Activated naive CD4-positive, alpha-beta T cell treated with anti-CD3 and anti-CD28 coated beads, Interleukin-2, amount 10 ng/mL, durations not matched to agents 7 days and 5 days (primary cell): ENCODE data around the gene NTRK1.

ENCODE experiments used
- CTCF ChIA-PET: fragments of 350-600 bp; sonication (Branson Sonifier 250); formaldehyde crosslinking; loops from one replicate; lab custom pipeline; 2021; ENCODE audit warnings: antibody characterized with exemption; lab: Charles Lee
- DNase-seq: peaks from one replicate; pipeline ENCODE4 v3.0.0-alpha.2; 2020
- H3K27ac Mint-ChIP-seq: one replicate; pipeline ENCODE4 v1.8.0; 2021; ENCODE audit warnings: mild to moderate bottlenecking, moderate library complexity, mixed read lengths
- H3K27me3 Mint-ChIP-seq: one replicate; pipeline ENCODE4 v1.8.0; 2021; ENCODE audit warnings: mild to moderate bottlenecking, mixed read lengths
- H3K36me3 Mint-ChIP-seq: one replicate; pipeline ENCODE4 v1.8.0; 2021; ENCODE audit warnings: mixed read lengths
- H3K4me1 Mint-ChIP-seq: one replicate; pipeline ENCODE4 v1.8.0; 2021; ENCODE audit warnings: mixed read lengths
- H3K4me3 Mint-ChIP-seq: one replicate; pipeline ENCODE4 v1.8.0; 2021; ENCODE audit warnings: mild to moderate bottlenecking, moderate library complexity, mixed read lengths
- H3K9me3 Mint-ChIP-seq: one replicate; pipeline ENCODE4 v1.8.0; 2021; ENCODE audit warnings: mixed read lengths

NTRK1 gene

GRCh38 chr1:156823210-156823790, 37.4 kb upstream of the NTRK1 start:
- CTCF ChIA-PET = interaction anchor here (1.0 to 3.8 kb wide), 3 partner anchors 9 to 25 kb away, joined by 3 to 20 read pairs (median 3); no protein-coding TSS in a partner anchor
- no peak overlapping the region for H3K27ac Mint-ChIP-seq
- DNase-seq = no peak
- no peaks in the 10 kb centered on the region for H3K9me3 Mint-ChIP-seq
- H3K36me3 Mint-ChIP-seq = peaks cover 3% of the 10 kb centered on the region
- H3K4me3 Mint-ChIP-seq = no peak overlapping the region
- peaks cover 18% of the 10 kb centered on the region for H3K4me1 Mint-ChIP-seq
- peaks cover 51% of the 10 kb centered on the region for H3K27me3 Mint-ChIP-seq

DNA sequence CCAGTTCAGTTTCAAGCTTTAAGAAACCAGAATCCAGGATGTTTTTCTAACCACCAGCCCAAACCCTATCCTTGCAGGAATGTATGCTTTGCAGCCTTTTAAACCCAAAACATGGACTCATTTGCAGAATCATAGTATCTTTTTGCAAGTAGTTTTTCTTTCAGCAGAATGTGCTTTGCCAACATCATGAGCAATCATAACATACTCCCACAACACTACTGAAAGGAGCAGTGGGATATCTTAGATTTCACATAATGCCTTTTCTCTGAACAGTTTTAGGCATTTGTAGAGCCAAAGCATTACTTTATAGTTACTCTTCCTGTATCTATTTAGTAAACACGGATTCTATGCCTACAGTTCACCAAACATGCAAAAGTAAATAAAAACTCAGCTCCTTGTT, 34.0 kb upstream of the NTRK1 start:
- Mint-ChIP-seq H3K4me1 (peaks cover 8% of the 10 kb centered on the region), H3K4me3 (no peak overlapping the region), H3K27me3 (peaks cover 65% of the 10 kb centered on the region), H3K36me3 (no peaks in the 10 kb centered on the region), H3K27ac (no peak overlapping the region), H3K9me3 (no peaks in the 10 kb centered on the region)
- CTCF ChIA-PET = interaction anchor here (0.8 to 3.1 kb wide), 5 partner anchors 12 to 138 kb away, joined by 3 to 20 read pairs (median 3); partner anchors contain the start of gene NTRK1
- no peak for DNase-seq

GRCh38 chr1:156828400-156829124, 32.1 kb upstream of the NTRK1 start:
- CTCF ChIA-PET = interaction anchor here (1.0 to 1.7 kb wide), 2 partner anchors 10 to 27 kb away, joined by 4 to 11 read pairs; no protein-coding TSS in a partner anchor
- DNase-seq = no peak
- H3K36me3 Mint-ChIP-seq = no peaks in the 10 kb centered on the region
- no peak overlapping the region for H3K27ac Mint-ChIP-seq
- H3K4me1 Mint-ChIP-seq = peaks cover under 1% of the 10 kb centered on the region
- no peaks in the 10 kb centered on the region for H3K9me3 Mint-ChIP-seq
- H3K4me3 Mint-ChIP-seq = no peak overlapping the region
- peaks cover 66% of the 10 kb centered on the region for H3K27me3 Mint-ChIP-seq

- H3K36me3 Mint-ChIP-seq = no peaks in the 10 kb centered on the region
- H3K27me3 Mint-ChIP-seq = peaks cover 85% of the 10 kb centered on the region
- CTCF ChIA-PET = interaction anchor here (0.9 to 3.2 kb wide), 5 partner anchors 8 to 143 kb away, joined by 3 to 10 read pairs (median 4); partner anchors contain the start of gene NTRK1
- no peak overlapping the region for H3K27ac Mint-ChIP-seq
- DNase-seq = no peak
- no peak overlapping the region for H3K4me3 Mint-ChIP-seq
- H3K9me3 Mint-ChIP-seq = no peaks in the 10 kb centered on the region
- H3K4me1 Mint-ChIP-seq = peaks cover 34% of the 10 kb centered on the region
These were observed 28.2 kb upstream of the NTRK1 start for GRCh38 chr1:156832434-156832833.

DNA sequence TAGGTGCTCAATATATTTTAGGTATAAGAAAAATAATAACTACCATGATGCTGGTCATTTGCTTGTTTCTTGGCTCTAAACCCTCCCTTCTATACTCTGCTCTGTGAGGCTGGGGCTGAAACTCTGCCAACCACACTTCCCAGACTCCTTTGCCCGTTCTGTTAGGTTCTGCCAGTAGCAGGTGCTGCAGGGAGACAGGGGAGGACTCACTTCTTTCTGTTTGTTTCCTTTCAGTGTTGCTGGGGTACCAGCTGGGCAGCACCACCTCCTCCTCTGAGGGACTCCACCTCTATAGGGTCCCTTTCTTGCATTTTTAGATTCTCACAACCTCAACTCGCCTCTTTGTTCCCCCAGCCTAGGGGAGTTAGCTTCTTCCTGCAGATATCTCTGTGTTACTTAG, 27.1 kb upstream of the NTRK1 start:
- peak; percentile 37 for DNase-seq
- H3K27ac Mint-ChIP-seq = no peak overlapping the region
- no peaks in the 10 kb centered on the region for H3K36me3 Mint-ChIP-seq
- peaks cover 34% of the 10 kb centered on the region for H3K4me1 Mint-ChIP-seq
- H3K27me3 Mint-ChIP-seq = peaks cover 82% of the 10 kb centered on the region
- no peaks in the 10 kb centered on the region for H3K9me3 Mint-ChIP-seq
- CTCF ChIA-PET = interaction anchor here (0.7 to 6.6 kb wide), 12 partner anchors 12 to 455 kb away, joined by 3 to 191 read pairs (median 4); partner anchors contain the start of genes INSRR and NTRK1
- no peak overlapping the region for H3K4me3 Mint-ChIP-seq

- H3K4me1 Mint-ChIP-seq = peaks cover 38% of the 10 kb centered on the region
- H3K4me3 Mint-ChIP-seq = no peak overlapping the region
- CTCF ChIA-PET = interaction anchor here (0.7 to 6.6 kb wide), 11 partner anchors 13 to 454 kb away, joined by 3 to 191 read pairs (median 4); partner anchors contain the start of genes INSRR and NTRK1
- H3K27me3 Mint-ChIP-seq = peaks cover 82% of the 10 kb centered on the region
- no peak for DNase-seq
- H3K27ac Mint-ChIP-seq = no peak overlapping the region
- H3K9me3 Mint-ChIP-seq = no peaks in the 10 kb centered on the region
- H3K36me3 Mint-ChIP-seq = no peaks in the 10 kb centered on the region
These were observed 26.3 kb upstream of the NTRK1 start for GRCh38 chr1:156834322-156834721.

DNA sequence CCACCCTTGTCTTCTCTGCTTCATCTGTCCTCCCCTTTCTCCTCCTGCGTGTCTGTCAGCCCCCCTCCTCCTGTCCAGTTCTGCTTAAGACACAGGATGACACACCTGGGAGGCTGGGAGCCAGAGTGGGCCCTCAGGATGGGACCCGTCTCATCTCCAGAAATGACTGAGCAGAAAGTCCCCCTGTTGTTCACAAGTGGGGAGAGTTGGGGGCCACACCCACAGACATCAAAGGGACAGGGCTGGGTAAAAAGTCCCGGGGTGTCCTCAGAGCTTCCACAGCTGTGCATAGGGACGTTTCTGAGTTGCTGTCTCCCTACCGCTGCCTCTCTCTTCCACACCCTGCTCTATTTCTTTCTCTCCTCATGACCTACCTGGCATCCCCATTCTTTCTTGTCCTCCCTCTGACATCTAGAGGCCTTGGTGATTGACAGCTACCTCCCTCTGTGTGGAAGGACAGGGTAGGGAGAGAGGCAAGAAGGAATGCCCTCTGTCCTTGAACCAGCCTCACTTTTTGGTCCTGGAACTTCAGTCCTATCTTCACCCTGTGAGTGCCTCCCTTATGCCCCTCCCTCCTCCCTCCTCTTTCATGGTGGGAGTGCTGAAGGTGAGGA, 24.5 kb upstream of the NTRK1 start:
- H3K4me1 Mint-ChIP-seq = peaks cover 38% of the 10 kb centered on the region

GRCh38 chr1:156836892-156837291, 23.8 kb upstream of the NTRK1 start:
- no peak for DNase-seq
- Mint-ChIP-seq H3K9me3 (no peaks in the 10 kb centered on the region), H3K27me3 (peaks cover 82% of the 10 kb centered on the region), H3K4me1 (peaks cover 38% of the 10 kb centered on the region), H3K36me3 (no peaks in the 10 kb centered on the region), H3K27ac (no peak overlapping the region), H3K4me3 (no peak overlapping the region)
- CTCF ChIA-PET = interaction anchor here (1.3 to 6.6 kb wide), 9 partner anchors 8 to 147 kb away, joined by 3 to 191 read pairs (median 43); partner anchors contain the start of genes INSRR, NTRK1 and PEAR1

More for the DNA sequence above, 24.5 kb upstream of the NTRK1 start:
- Mint-ChIP-seq H3K9me3 (no peaks in the 10 kb centered on the region), H3K27me3 (peaks cover 82% of the 10 kb centered on the region), H3K4me3 (no peak overlapping the region), H3K36me3 (no peaks in the 10 kb centered on the region), H3K27ac (no peak overlapping the region)
- peak; percentile 54 for DNase-seq
- CTCF ChIA-PET = interaction anchor here (1.1 to 6.6 kb wide), 7 partner anchors 12 to 146 kb away, joined by 3 to 191 read pairs (median 47); partner anchors contain the start of genes INSRR, NTRK1 and PEAR1

- Mint-ChIP-seq H3K9me3 (no peaks in the 10 kb centered on the region), H3K27me3 (peaks cover 82% of the 10 kb centered on the region), H3K36me3 (no peaks in the 10 kb centered on the region), H3K4me3 (no peak overlapping the region), H3K4me1 (peaks cover 34% of the 10 kb centered on the region), H3K27ac (no peak overlapping the region)
- CTCF ChIA-PET = interaction anchor here (0.6 to 6.6 kb wide), 26 partner anchors 9 to 132 kb away, joined by 3 to 191 read pairs (median 5); partner anchors contain the start of genes INSRR, NTRK1, PEAR1 and SH2D2A
- peak; percentile 66 for DNase-seq
These were observed 21.7 kb upstream of the NTRK1 start for GRCh38 chr1:156838972-156839371.

DNA sequence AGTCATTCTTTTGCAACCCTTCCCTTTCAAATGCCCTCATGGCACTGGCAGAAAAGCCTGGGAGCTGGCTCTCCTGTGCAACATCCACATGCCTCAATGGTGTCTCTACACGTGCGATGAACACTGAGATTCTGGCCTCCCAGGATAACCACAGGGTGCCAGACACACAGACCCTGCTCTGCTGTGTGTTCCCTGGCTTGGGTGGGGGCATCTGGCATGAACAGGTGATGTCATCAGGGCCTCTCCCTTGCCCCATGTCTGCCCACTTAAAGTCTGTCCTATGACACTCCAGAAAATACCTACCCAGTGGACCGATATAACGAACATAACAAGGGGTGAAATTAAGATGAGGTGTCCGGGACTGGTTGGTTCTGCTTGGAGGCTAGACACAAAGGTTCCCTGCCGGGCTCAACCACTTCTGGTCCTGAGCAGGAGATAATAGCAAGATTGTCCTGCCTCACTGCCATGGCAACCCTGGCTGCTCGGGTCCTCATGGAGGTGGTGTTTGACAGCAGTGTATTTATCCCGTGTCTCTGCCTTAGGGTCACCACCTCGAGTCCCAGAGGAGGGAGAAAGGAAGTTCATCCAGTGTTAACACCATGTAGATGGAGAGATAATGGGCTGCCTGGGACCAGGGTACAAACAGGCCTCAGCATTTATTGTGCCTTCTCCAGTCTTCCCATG, 21.1 kb upstream of the NTRK1 start:
- CTCF ChIA-PET = interaction anchor here (0.6 to 6.6 kb wide), 21 partner anchors 9 to 113 kb away, joined by 3 to 191 read pairs (median 10); partner anchors contain the start of genes INSRR, NTRK1, PEAR1 and SH2D2A
- H3K27ac Mint-ChIP-seq = no peak overlapping the region
- no peak overlapping the region for H3K4me3 Mint-ChIP-seq
- H3K27me3 Mint-ChIP-seq = peaks cover 82% of the 10 kb centered on the region
- no peaks in the 10 kb centered on the region for H3K36me3 Mint-ChIP-seq
- no peaks in the 10 kb centered on the region for H3K9me3 Mint-ChIP-seq
- no peak for DNase-seq
- peaks cover 31% of the 10 kb centered on the region for H3K4me1 Mint-ChIP-seq

DNA sequence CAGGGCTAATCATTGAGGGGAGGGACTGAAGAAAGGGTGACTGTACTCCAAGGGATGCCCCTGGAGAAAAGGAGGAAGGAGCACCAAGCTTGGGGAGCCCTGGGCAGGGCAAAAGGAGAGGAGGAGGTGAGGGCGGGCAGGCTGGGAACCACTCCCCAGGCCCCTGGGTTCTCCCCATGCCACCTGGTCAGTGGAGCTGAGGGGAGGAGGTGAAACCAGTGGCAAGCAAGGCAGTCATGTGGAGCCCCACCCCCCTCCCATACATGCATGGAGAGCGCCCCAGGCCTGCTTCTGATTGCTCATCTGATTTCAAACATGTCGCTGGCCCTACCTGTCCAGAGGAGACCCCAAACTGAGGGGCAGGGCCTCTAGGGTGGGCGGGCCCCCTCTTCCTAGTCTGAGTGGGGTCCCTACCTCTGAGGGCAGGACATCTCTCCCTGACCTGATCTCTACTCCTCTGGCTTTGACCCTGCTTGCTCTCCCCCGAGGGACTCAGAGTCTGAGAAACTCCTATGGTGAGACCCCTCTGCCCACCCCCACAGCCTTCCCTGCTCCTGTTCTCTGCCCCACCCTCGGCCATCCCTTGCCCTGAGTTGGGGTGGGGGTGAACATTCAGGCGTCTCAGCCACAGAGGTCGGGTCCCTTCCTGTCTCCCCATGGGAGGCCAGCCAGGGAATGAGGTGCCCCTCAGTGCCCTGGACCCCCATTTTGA, 20.3 kb upstream of the NTRK1 start:
- no peak overlapping the region for H3K4me3 Mint-ChIP-seq
- H3K27me3 Mint-ChIP-seq = peaks cover 86% of the 10 kb centered on the region
- DNase-seq = no peak
- H3K4me1 Mint-ChIP-seq = peaks cover 34% of the 10 kb centered on the region
- CTCF ChIA-PET = interaction anchor here (2.1 kb wide), 1 partner anchor 20 kb away, joined by 15 read pairs; the partner anchor contains the start of gene NTRK1
- no peaks in the 10 kb centered on the region for H3K9me3 Mint-ChIP-seq
- H3K36me3 Mint-ChIP-seq = peaks cover 2% of the 10 kb centered on the region
- no peak overlapping the region for H3K27ac Mint-ChIP-seq

DNA sequence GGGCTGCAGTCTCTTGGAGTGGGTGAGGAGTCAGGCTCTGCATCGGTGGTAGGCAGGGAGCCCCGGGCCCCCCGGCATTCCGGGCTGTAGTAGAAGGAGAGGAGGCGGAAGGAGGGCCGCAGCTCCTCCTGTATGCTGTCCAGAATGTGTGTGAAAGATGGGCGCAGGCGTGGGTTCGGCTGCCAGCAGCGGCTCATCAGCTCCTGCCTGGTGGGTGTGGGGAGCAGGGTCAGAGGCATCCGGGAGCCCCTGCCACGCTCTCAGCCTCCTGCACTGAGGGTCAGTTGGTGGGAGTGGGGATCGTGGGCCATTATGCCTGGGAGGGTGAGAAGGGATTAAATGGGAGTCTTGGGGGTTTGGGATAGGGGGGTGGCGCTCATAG, 19.8 kb upstream of the NTRK1 start:
- DNase-seq = no peak
- H3K27me3 Mint-ChIP-seq = peaks cover 88% of the 10 kb centered on the region
- no peak overlapping the region for H3K27ac Mint-ChIP-seq
- CTCF ChIA-PET = interaction anchor here (1.1 to 2.1 kb wide), 3 partner anchors 15 to 43 kb away, joined by 3 to 15 read pairs (median 3); partner anchors contain the start of gene NTRK1
- no peaks in the 10 kb centered on the region for H3K9me3 Mint-ChIP-seq
- no peak overlapping the region for H3K4me3 Mint-ChIP-seq
- peaks cover 32% of the 10 kb centered on the region for H3K4me1 Mint-ChIP-seq
- peaks cover 2% of the 10 kb centered on the region for H3K36me3 Mint-ChIP-seq
